HG02840 (cell line): ENCODE measurements around the gene TCF25.
"Not testable (repeated sequence)": the region's sequence is repeated elsewhere in the genome, so short reads cannot be mapped to it uniquely, and the experiment has no call there.

Source experiments
- ATAC-seq: cut with Tn5 transposase; IDR thresholded peaks from one replicate; pipeline ENCODE4 v1.9.1; 2021; ENCODE audit warnings: mild to moderate bottlenecking, moderate library complexity, moderate number of reproducible peaks; ENCODE audit not compliant: unreplicated experiment, low FRiP score

TCF25 gene

DNA sequence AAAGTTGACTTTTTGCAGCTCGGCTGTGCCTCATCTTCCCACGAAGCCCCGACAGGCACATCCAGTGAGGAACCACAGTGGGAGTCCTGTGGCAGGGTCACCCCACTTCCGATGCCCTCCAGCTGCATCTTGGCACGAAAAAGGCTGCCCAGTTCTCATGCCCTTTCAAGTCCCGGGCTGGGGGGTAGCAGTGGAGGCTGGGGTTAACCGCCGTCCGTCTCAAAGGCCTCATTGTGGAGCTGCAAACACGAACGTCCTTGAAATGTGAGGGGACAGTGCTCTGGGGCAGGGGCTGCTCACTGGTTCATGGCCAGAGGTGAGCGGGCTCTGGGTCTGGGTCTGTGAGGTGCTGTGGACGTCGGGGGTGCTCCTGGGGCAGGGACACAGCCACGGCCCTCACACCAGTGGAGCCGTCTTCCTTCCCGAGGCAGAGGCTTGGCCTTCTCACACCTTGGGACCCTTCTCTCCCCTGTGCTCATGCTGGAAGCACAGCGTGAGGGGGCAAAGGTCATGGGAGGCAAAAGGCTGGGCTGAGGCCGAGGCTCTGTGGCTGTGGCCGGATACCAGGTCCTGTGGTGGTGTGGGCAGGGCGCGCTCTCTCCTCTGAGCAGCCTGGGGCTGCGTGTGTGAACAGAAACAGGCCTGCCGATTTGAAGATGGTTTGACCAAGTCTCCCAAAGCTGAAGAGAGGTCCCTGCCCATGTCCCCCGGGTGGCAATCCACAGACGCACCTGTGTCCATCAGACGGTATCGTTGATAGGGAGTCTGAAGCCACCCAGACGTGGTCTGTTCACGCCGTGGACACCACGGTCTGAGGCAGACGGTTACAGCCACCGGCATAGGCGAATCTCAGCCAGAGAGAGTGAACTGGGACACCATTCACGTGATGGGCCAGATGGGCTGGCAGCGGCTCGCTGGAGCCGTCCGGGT lies 42.2 kb downstream of the TCF25 start:
- no peak for ATAC-seq

DNA sequence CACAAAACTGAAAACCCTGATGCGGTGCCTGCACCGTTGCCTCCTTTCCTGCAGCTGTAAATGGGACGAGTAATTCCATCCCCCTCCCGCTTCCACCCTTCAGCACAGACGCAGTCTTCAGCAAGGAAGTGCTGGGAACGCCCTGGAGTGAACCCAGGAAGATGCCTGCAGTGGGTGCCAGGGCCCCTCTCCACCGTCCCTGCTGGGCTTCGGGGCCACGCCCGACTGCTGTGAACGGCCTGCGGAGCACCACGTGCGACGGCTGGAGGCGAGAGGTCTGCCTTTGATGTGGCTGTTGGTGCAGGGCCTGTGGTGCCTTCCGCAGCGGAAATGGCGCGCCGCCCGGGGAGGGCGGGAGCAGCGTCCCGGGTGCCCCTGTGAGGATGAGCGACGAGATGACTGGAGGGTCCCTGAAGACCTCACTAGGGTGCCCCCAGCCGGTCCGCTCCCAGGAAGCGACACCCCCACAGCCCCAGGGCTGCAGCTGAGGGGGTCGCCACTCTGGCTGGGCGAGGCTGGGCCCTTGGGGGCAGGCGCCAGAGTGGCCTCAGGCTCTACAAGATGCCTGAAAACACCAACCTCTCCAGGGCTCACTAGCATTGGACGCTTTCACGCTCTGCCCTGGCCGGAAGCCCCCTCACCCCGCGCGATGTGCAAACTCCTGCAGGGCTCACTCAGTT lies 44.5 kb downstream of the TCF25 start:
- ATAC-seq, result peak; percentile 48

DNA sequence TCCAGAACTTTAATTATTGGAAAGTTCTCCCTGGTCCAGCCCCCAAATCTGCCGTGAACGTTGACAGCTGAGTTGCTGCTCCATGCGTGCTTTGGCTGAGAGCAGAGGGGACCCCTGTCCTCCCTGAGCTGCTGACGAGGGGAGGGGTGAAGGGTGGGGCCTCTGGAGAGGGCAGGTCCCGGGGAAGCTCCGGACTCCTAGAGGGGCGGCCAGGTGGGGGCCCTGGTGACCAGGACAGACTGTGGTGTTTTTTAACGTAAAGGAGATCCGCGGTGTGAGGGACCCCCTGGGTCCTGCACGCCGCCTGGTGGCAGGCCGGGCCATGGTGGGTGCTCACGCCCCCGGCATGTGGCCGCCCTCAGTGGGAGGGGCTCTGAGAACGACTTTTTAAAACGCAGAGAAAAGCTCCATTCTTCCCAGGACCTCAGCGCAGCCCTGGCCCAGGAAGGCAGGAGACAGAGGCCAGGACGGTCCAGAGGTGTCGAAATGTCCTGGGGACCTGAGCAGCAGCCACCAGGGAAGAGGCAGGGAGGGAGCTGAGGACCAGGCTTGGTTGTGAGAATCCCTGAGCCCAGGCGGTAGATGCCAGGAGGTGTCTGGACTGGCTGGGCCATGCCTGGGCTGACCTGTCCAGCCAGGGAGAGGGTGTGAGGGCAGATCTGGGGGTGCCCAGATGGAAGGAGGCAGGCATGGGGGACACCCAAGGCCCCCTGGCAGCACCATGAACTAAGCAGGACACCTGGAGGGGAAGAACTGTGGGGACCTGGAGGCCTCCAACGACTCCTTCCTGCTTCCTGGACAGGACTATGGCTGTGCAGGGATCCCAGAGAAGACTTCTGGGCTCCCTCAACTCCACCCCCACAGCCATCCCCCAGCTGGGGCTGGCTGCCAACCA lies 45.3 kb downstream of the TCF25 start, which contains the start of gene MC1R:
Gene MC1R (plus strand): TSS at position 410 of the 895 bp plus-strand sequence. CDS start 397 bp downstream, at position 807.
- ATAC-seq, result peak; percentile 20

GRCh38 chr16:89919535-89920406 lies 46.4 kb downstream of the TCF25 start:
- no peak for ATAC-seq

DNA sequence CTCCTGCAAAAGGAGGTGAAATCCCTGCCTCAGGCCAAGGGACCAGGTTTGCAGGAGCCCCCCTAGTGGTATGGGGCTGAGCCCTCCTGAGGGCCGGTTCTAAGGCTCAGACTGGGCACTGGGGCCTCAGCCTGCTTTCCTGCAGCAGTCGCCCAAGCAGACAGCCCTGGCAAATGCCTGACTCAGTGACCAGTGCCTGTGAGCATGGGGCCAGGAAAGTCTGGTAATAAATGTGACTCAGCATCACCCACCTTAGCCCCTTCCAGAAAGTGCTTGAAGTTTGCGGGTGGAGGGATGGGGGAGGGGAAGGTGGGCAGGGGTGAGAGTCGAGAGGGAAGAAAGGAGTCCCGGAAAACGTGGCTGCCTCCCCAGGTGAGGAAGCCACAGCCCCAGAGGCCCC lies 47.3 kb downstream of the TCF25 start:
- no peak for ATAC-seq

- no peak for ATAC-seq
These were observed 47.8 kb downstream of the TCF25 start for GRCh38 chr16:89921131-89921701.

DNA sequence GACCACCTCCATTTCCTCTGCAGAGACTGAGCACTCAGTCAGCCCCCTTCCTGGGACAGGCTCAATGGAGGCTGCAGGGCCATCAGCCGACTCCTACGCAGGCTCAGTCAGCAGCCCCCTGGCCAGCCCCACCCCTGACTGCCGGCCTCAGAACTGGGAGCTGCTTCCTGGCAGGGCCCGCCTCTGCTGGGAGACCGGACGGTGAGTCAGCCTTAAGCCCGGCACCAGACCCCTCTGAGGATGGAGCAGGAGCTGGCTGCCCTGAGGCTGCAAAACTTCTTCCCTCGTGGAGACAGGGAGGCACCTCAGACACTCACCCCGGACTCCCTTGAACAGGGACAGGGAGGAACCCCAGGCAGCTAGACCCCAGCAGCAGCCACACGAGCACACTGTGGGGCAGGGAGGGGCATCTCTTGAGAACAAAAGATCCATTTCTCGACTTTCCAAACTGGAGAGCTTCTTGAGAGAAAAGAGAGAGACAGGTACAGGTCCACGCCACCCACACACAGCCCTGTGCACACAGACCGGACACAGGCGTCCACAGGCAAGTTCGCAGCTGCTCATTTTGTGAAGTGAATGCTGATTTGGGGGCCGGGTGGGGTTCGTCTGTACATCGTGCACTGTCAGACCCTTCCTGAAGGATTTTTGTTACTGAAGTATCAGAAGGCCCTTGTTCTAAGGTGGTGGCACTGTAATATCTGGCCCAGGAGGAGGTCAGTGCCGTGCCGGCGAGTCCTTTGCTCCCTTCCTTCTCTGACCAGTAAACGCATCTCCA lies 48.5 kb downstream of the TCF25 start:
- ATAC-seq, result no peak

- ATAC-seq, result no peak
These were observed 49.1 kb downstream of the TCF25 start for GRCh38 chr16:89922477-89922883.

- ATAC-seq, result no peak
These were observed 49.7 kb downstream of the TCF25 start, which contains the start of gene TUBB3 for GRCh38 chr16:89922884-89923639. Gene TUBB3 (plus strand): TSS chr16:89923342. CDS start chr16:89923402, 60 bp downstream.

DNA sequence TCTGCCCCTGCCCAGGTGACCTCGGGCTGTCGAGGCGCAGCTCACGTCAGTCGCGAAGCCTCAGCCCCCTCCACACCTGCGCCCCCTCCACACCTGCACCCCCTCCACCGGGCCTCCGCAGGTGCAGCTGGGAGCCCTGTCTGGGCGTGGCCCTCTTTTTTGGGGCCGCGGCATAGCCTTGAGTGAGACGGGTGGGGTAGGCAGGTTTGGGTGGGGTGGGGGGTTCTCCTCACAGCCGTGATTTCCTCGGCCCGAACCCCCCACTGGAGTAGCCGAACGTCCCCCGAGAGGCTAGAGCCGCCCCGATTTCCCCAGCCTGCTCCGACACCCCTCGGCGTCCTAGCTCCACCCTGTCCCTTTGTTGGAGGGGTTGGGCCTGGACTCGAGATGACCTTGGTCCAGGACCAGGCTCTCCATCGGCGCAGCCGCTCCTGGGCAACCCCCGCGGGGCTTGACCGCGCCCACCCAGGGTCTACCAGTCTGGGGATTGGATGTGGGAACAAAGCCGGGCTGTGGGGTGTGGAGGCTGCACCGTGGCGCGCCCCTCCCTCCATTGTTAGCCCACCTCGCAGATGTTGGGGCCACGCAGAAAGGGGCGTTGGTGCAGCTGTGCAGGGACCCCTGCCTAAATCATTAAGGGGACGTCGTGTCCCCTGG lies 50.4 kb downstream of the TCF25 start:
- no peak for ATAC-seq

- no peak for ATAC-seq
These were observed 51.0 kb downstream of the TCF25 start for GRCh38 chr16:89924297-89924924.

DNA sequence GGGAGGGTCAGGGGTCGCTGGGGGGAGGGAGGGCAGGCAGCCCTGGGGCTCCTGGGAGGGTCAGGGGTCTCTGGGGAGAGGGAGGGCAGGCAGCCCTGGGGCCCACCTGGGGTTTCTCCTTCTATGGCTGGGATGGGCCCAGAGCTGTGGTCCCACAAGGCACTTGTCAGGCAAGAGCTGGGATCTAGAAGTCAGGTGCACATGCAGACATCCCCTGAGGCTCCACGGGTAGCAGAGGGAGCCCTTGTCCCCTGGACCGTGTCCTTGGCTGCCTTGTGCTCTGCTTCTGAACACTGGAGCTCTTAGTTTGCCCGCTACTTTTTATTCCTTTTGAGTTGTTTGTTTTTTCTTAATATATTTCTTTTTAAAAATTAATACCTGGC lies 51.5 kb downstream of the TCF25 start:
- ATAC-seq, result no peak

GRCh38 chr16:89925596-89926079 lies 52.2 kb downstream of the TCF25 start:
- no peak for ATAC-seq

DNA sequence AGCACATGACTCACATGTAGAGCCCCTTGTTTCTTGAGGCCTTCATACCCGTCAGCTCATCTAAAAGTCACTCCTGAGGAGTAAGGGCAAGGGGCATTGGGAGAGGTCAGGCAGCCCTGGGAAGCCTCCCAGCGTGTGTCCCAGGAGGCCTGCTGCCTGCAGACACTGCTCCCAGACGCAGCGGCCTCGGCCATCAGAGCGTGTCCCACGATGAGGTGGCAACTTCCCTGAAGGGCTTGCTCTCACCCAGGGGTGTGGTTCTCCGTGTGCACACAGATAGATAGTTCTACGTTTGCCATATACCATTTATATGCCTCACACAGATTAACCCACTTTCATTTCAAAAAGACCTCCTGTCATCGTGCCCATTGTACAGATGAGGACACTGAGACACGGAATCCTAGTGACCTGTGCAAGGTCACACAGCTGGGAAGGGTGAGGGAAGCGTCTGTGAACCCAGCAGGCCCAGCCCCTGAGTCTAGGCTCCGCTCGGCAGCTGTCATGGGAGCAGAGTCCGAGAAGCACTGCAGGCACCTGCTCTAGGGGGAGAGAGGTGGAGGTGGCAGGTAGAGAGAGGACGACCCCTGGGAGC lies 58.0 kb downstream of the TCF25 start:
- no peak for ATAC-seq

DNA sequence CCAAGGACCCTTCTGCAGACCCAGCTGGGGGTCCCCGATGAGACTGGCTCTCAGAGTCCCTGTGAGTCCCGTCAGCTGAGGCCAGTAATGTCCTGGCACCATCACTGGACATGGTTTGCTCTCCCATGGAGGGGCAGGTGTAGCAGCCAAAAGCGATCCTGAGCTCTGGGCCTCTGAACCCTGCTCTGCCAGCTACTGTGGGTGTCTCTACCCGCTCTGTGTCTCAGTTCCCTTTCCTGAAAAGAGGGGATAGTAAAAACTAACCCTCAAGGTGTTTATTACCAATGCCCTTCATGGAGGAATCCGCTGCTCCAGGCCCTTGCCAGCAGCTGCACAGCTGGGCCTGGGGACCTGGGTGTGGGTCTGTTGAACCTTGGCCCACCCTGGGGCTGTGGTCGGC lies 58.6 kb downstream of the TCF25 start:
- no peak for ATAC-seq

DNA sequence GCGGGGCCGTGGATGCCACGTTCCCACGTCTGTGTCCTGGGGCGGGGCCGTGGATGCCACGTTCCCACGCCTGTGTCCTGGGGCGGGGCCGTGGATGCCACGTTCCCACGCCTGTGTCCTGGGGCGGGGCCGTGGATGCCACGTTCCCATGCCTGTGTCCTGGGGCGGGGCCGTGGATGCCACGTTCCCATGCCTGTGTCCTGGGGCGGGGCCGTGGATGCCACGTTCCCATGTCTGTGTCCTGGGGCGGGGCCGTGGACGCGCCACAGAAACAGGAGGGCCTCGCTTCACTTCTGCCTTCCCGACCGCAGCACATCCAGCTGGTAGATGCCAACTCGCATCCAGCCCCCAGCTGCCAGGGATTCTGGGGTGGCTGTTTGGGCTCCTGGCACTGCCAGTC lies 60.6 kb downstream of the TCF25 start:
- not testable (repeated sequence) for ATAC-seq
